DND-41 (cell line): ENCODE results near the gene CFAP410.

Experiments used
- CTCF ChIP-seq: IDR thresholded peaks from 2 replicates; pipeline ENCODE4 v1.5.1; 2012; ENCODE audit warnings: borderline replicate concordance, low read length, moderate library complexity, mild to moderate bottlenecking; ENCODE audit not compliant: poor library complexity, severe bottlenecking; ENCODE audit errors: extremely low read depth
- EZH2 ChIP-seq: IDR thresholded peaks from 3 replicates; pipeline ENCODE4 v1.6.1; 2012; ENCODE audit warnings: borderline replicate concordance, low read depth, mild to moderate bottlenecking, moderate library complexity, low read length, inconsistent platforms; ENCODE audit not compliant: severe bottlenecking

- TF ChIP-seq CTCF: no peak
- no peak for TF ChIP-seq EZH2
Measured at GRCh38 chr21:44296916-44297315, 42.3 kb downstream of the CFAP410 start.
